WTC11 (cell line): Measurements from ENCODE around the gene STYXL2. TPM values are rescaled to one million over a fixed set of nuclear protein-coding genes. Genes with fewer than 3 reads are reported as not detected.

Source experiments
- ATAC-seq: fragments of 200-7000 bp; cut with Tn5 transposase; 2 replicates; pipeline ENCODE4 v1.10.0; 2021; ENCODE audit warnings: mild to moderate bottlenecking, moderate library complexity
- CTCF ChIA-PET: fragments of 300-600 bp; sonication (Branson Sonifier 250); formaldehyde crosslinking; loops from one replicate; lab custom pipeline; 2021; ENCODE audit warnings: antibody characterized with exemption; lab: Charles Lee
- POLR2A ChIA-PET: fragments of 350-600 bp; sonication (Branson Sonifier 250); formaldehyde crosslinking; loops from one replicate; lab custom pipeline; 2021; ENCODE audit warnings: antibody characterized with exemption; lab: Charles Lee
- DNase-seq: peaks from one replicate; pipeline ENCODE4 v3.0.0; 2021; ENCODE audit warnings: low spot score
- H3K27ac Mint-ChIP-seq: 2 replicates; pipeline ENCODE4 v1.8.0; 2021; ENCODE audit warnings: mixed read lengths
- H3K27me3 Mint-ChIP-seq: 2 replicates; pipeline ENCODE4 v1.8.0; 2021; ENCODE audit warnings: low read depth, mild to moderate bottlenecking, moderate library complexity, mixed read lengths
- H3K36me3 Mint-ChIP-seq: 2 replicates; pipeline ENCODE4 v1.8.0; 2021; ENCODE audit warnings: mixed read lengths
- H3K4me1 Mint-ChIP-seq: 2 replicates; pipeline ENCODE4 v1.8.0; 2022; ENCODE audit warnings: mixed read lengths
- H3K4me3 Mint-ChIP-seq: 2 replicates; pipeline ENCODE4 v1.8.0; 2021; ENCODE audit warnings: mild to moderate bottlenecking, moderate library complexity, mixed read lengths
- H3K9me3 Mint-ChIP-seq: 2 replicates; pipeline ENCODE4 v1.8.0; 2021; ENCODE audit warnings: mixed read lengths
- CREM ChIP-seq: sonication (generic); formaldehyde crosslinking; IDR thresholded peaks from 2 replicates; pipeline ENCODE4 v1.8.1; 2022; ENCODE audit warnings: mild to moderate bottlenecking, missing genetic modification reagents, moderate library complexity
- ELF4 ChIP-seq: sonication (generic); formaldehyde crosslinking; IDR thresholded peaks from 2 replicates; pipeline ENCODE4 v1.8.1; 2022; ENCODE audit warnings: low read depth, mild to moderate bottlenecking, moderate library complexity, missing genetic modification reagents
- ETV6 ChIP-seq: sonication (generic); formaldehyde crosslinking; IDR thresholded peaks from 2 replicates; pipeline ENCODE4 v1.8.1; 2022; ENCODE audit warnings: mild to moderate bottlenecking, missing genetic modification reagents
- FOXP1 ChIP-seq: sonication (generic); formaldehyde crosslinking; IDR thresholded peaks from 2 replicates; pipeline ENCODE4 v1.8.0; 2022; ENCODE audit warnings: missing genetic modification reagents, mild to moderate bottlenecking, moderate library complexity, borderline replicate concordance
- JUN ChIP-seq: sonication (generic); formaldehyde crosslinking; IDR thresholded peaks from 2 replicates; pipeline ENCODE4 v1.8.0; 2023; ENCODE audit warnings: mild to moderate bottlenecking, missing genetic modification reagents
- MAX ChIP-seq: sonication (generic); formaldehyde crosslinking; IDR thresholded peaks from 2 replicates; pipeline ENCODE4 v1.8.0; 2022; ENCODE audit warnings: mild to moderate bottlenecking, missing genetic modification reagents
- RELA ChIP-seq: sonication (generic); formaldehyde crosslinking; IDR thresholded peaks from 2 replicates; pipeline ENCODE4 v1.8.1; 2022; ENCODE audit warnings: missing genetic modification reagents, mild to moderate bottlenecking, borderline replicate concordance
- TCF7 ChIP-seq: sonication (generic); formaldehyde crosslinking; IDR thresholded peaks from 2 replicates; pipeline ENCODE4 v1.8.0; 2022; ENCODE audit warnings: mild to moderate bottlenecking, low read depth, missing genetic modification reagents, moderate library complexity
- ZNF263 ChIP-seq: sonication (generic); formaldehyde crosslinking; IDR thresholded peaks from 2 replicates; pipeline ENCODE4 v1.8.1; 2022; ENCODE audit warnings: low read depth, mild to moderate bottlenecking, moderate library complexity, missing genetic modification reagents
- total RNA-seq: library from RNA; stranded (reverse); gene quantifications from 3 replicates; pipeline ENCODE4 v1.2.3, GENCODE V29; 2021
- TF ChIP-seq, protein P1 (sequence below): sonication (generic); formaldehyde crosslinking; conservative IDR thresholded peaks from 2 replicates; pipeline ENCODE4 v1.8.1; 2023; ENCODE audit warnings: mild to moderate bottlenecking, low read depth, missing genetic modification reagents, moderate library complexity
- TF ChIP-seq, protein P2 (sequence below): sonication (generic); formaldehyde crosslinking; IDR thresholded peaks from 2 replicates; pipeline ENCODE4 v1.8.0; 2022; ENCODE audit warnings: mild to moderate bottlenecking, missing genetic modification reagents
- TF ChIP-seq, protein P3 (sequence below): fragments of 250-450 bp; sonication (Bioruptor Pico); IDR thresholded peaks from 2 replicates; pipeline ENCODE4 v1.9.0; 2021; ENCODE audit warnings: mild to moderate bottlenecking
- TF ChIP-seq, protein P4 (sequence below): sonication (generic); formaldehyde crosslinking; IDR thresholded peaks from 2 replicates; pipeline ENCODE4 v1.8.0; 2022; ENCODE audit warnings: mild to moderate bottlenecking, missing genetic modification reagents
- TF ChIP-seq, protein P5 (sequence below): fragments of 200-600 bp; IDR thresholded peaks from 2 replicates; pipeline ENCODE4 v1.8.0; 2022; ENCODE audit warnings: antibody characterized with exemption

STYXL2 gene
- total RNA-seq, 1 experiment from 2014 or later = 0.59 TPM

DNA sequence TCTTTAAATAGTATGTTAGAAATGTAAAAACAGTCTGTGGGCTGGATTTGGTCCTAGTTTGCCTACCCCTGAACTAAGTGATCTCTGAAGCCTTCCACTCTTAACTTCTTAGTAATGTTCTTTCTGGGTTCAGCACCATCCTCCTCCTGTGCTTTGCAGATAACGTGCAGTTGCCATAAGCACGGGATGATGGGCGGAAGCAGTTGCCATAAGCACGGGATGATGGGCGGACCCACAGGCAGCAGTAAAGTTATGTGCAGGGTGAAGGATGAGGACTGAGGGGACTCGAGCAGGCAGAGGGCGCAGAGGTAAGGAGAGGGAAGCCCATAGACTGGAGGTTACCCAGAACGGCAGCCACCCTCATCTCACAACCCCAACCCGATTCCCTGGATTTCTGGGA, 29.3 kb upstream of the STYXL2 start (continued):
- no peak for TF ChIP-seq ZNF263 (CRISPR knock-in tag)
- TF ChIP-seq, protein P1, sequence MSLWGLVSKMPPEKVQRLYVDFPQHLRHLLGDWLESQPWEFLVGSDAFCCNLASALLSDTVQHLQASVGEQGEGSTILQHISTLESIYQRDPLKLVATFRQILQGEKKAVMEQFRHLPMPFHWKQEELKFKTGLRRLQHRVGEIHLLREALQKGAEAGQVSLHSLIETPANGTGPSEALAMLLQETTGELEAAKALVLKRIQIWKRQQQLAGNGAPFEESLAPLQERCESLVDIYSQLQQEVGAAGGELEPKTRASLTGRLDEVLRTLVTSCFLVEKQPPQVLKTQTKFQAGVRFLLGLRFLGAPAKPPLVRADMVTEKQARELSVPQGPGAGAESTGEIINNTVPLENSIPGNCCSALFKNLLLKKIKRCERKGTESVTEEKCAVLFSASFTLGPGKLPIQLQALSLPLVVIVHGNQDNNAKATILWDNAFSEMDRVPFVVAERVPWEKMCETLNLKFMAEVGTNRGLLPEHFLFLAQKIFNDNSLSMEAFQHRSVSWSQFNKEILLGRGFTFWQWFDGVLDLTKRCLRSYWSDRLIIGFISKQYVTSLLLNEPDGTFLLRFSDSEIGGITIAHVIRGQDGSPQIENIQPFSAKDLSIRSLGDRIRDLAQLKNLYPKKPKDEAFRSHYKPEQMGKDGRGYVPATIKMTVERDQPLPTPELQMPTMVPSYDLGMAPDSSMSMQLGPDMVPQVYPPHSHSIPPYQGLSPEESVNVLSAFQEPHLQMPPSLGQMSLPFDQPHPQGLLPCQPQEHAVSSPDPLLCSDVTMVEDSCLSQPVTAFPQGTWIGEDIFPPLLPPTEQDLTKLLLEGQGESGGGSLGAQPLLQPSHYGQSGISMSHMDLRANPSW (CRISPR knock-in tag) = no peak
- TF ChIP-seq CREM (CRISPR knock-in tag) = no peak
- TF ChIP-seq FOXP1 (CRISPR knock-in tag) = no peak
- no peak for TF ChIP-seq JUN (CRISPR knock-in tag)

DNA sequence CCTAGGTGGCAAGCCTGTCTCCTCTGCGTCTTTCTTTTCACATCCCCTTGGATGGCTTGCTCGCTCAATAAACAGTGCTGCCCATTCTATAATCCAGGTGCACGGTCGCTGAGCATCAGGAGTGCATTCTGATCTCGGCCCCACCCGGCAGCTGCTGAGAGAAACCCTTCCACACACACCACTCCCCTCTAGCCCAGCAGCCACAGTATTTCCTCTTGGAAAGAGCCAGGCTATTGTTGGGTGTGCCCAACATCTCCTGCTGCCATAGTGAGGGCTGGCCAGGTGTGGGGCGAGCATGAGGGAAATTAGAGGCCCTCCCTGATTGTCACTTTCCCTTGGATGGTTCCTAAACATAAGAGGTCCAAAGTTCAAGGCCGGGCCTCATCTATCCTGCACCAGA, 28.4 kb upstream of the STYXL2 start:
- ChIA-PET POLR2A (no interaction called here), CTCF (interaction anchor here (1.6 to 2.8 kb wide), 3 partner anchors 154 to 389 kb away, joined by 3 to 36 read pairs (median 3); partner anchors contain the start of gene POU2F1)
- Mint-ChIP-seq H3K9me3 (no peaks in the 10 kb centered on the region), H3K36me3 (no peaks in the 10 kb centered on the region), H3K4me3 (no peak overlapping the region)
- TF ChIP-seq, protein P2, sequence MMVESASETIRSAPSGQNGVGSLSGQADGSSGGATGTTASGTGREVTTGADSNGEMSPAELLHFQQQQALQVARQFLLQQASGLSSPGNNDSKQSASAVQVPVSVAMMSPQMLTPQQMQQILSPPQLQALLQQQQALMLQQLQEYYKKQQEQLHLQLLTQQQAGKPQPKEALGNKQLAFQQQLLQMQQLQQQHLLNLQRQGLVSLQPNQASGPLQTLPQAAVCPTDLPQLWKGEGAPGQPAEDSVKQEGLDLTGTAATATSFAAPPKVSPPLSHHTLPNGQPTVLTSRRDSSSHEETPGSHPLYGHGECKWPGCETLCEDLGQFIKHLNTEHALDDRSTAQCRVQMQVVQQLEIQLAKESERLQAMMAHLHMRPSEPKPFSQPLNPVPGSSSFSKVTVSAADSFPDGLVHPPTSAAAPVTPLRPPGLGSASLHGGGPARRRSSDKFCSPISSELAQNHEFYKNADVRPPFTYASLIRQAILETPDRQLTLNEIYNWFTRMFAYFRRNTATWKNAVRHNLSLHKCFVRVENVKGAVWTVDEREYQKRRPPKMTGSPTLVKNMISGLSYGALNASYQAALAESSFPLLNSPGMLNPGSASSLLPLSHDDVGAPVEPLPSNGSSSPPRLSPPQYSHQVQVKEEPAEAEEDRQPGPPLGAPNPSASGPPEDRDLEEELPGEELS = no peak
- TF ChIP-seq TCF7 (CRISPR knock-in tag) (no peak), ELF4 (CRISPR knock-in tag) (no peak), RELA (CRISPR knock-in tag) (no peak), JUN (CRISPR knock-in tag) (no peak)
- TF ChIP-seq, protein P3, sequence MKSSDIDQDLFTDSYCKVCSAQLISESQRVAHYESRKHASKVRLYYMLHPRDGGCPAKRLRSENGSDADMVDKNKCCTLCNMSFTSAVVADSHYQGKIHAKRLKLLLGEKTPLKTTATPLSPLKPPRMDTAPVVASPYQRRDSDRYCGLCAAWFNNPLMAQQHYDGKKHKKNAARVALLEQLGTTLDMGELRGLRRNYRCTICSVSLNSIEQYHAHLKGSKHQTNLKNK = no peak
- TF ChIP-seq, protein P4, sequence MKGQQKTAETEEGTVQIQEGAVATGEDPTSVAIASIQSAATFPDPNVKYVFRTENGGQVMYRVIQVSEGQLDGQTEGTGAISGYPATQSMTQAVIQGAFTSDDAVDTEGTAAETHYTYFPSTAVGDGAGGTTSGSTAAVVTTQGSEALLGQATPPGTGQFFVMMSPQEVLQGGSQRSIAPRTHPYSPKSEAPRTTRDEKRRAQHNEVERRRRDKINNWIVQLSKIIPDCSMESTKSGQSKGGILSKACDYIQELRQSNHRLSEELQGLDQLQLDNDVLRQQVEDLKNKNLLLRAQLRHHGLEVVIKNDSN (CRISPR knock-in tag) = no peak
- TF ChIP-seq, all 79 proteins: peak for 0
- ATAC-seq = no peak
- Mint-ChIP-seq H3K27ac (no peak overlapping the region), H3K27me3 (no peaks in the 10 kb centered on the region; the same call in 1 of the 2 replicates), H3K4me1 (peaks cover 13% of the 10 kb centered on the region)
- DNase-seq = no peak

DNA sequence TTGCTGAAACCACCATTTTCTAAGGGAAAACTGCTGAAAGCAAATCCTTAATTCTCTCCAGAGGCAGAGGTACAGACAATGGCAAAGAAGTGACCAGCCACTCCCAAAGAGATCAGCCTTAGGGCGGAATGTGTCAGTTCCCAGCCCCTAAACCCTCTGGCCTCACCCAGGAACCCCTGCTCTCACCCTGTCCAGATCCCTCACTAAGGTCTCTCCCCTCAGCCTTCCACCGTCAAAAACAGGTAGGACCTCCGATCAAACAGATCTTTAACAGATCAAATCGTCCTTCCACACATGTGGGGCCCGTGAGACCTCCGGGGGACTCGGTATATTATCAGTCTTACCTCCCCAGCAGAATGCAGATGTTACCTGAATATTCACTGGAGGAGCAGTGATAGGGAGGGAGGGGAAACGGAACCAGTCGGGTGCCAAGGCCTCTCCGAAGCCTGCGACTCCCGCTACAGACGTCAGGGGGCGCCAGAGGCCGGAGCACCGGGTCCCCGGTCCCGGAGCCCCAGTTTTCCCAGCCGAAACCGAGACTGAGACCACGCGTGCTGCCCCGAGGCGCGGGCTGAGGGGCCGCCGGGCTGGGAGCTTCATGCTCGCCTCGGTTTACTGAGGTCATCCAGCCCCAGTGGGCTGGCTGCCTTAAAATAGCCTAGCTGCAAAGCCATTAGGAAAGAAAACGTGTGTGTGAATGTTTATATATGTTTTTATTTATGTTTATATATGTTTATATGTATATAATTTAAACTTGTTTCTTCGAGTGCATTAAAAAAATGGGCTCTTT, 27.3 kb upstream of the STYXL2 start:
- no peaks in the 10 kb centered on the region; the same call in 1 of the 2 replicates for H3K27me3 Mint-ChIP-seq
- H3K4me3 Mint-ChIP-seq = peak overlapping the region; percentile 55

More for the DNA sequence above, 27.3 kb upstream of the STYXL2 start:
- ATAC-seq (peak; percentile 94), DNase-seq (peak; percentile 91)
- Mint-ChIP-seq H3K4me1 (peaks cover 9% of the 10 kb centered on the region), H3K27ac (0 out of 2 replicates have a peak overlapping the region, but pooled peaks have one; percentile 84), H3K36me3 (no peaks in the 10 kb centered on the region), H3K9me3 (no peaks in the 10 kb centered on the region)
- ChIA-PET CTCF (interaction anchor here (0.5 to 2.8 kb wide), 22 partner anchors 9 to 487 kb away, joined by 3 to 36 read pairs (median 4); partner anchors contain the start of genes CREG1 and POU2F1), POLR2A (interaction anchor here (1.6 kb wide), 1 partner anchor 154 kb away, joined by 8 read pairs; the partner anchor contains the start of gene POU2F1)
- TF ChIP-seq, protein P5, sequence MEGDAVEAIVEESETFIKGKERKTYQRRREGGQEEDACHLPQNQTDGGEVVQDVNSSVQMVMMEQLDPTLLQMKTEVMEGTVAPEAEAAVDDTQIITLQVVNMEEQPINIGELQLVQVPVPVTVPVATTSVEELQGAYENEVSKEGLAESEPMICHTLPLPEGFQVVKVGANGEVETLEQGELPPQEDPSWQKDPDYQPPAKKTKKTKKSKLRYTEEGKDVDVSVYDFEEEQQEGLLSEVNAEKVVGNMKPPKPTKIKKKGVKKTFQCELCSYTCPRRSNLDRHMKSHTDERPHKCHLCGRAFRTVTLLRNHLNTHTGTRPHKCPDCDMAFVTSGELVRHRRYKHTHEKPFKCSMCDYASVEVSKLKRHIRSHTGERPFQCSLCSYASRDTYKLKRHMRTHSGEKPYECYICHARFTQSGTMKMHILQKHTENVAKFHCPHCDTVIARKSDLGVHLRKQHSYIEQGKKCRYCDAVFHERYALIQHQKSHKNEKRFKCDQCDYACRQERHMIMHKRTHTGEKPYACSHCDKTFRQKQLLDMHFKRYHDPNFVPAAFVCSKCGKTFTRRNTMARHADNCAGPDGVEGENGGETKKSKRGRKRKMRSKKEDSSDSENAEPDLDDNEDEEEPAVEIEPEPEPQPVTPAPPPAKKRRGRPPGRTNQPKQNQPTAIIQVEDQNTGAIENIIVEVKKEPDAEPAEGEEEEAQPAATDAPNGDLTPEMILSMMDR = peak; percentile 97
- no peak for TF ChIP-seq TCF7 (CRISPR knock-in tag)
- TF ChIP-seq ETV6 (CRISPR knock-in tag) = 0 out of 2 replicates have a peak, but pooled peaks have one; percentile 39
- 0 out of 2 replicates have a peak, but pooled peaks have one; percentile 29 for TF ChIP-seq MAX (CRISPR knock-in tag)
